Activated CD4-positive, alpha-beta T cell treated with anti-CD3 and anti-CD28 coated beads, Interleukin-2, Interleukin-6, amounts not matched to agents 100 ng/mL and 50 ng/mL, durations not matched to agents 16 hours and 8 hours (primary cell): ENCODE data around the gene AIRE.
"Not testable (repeated sequence)": the region's sequence is repeated elsewhere in the genome, so short reads cannot be mapped to it uniquely, and the experiment has no call there.

ENCODE experiments used
- DNase-seq: peaks from one replicate; pipeline ENCODE4 v3.0.0-alpha.2; 2020

AIRE gene

GRCh38 chr21:44338971-44339910, 53.6 kb downstream of the AIRE start, which contains the start of gene CFAP410:
CFAP410 (minus strand) TSS chr21:44339390; CDS start chr21:44339194, 196 bp downstream.
- peak; percentile 96 for DNase-seq

- DNase-seq: not testable (repeated sequence)
Observed at GRCh38 chr21:44341726-44342458, 56.2 kb downstream of the AIRE start.

- not testable (repeated sequence) for DNase-seq
Observed at GRCh38 chr21:44342981-44343380, 57.3 kb downstream of the AIRE start.

GRCh38 chr21:44344541-44345183, 59.0 kb downstream of the AIRE start:
- no peak for DNase-seq

GRCh38 chr21:44345495-44345894, 59.8 kb downstream of the AIRE start:
- DNase-seq: no peak

- no peak for DNase-seq
Observed at GRCh38 chr21:44347911-44348451, 62.3 kb downstream of the AIRE start.
